SIG-M5 treated with dmso at 0.1 percent for 504 hours (cell line): Measurements from ENCODE around the gene RAB25.
A peak's percentile ranks its signal among the peaks of the same experiment; 100 is the strongest.
"Not testable (repeated sequence)": the region's sequence is repeated elsewhere in the genome, so short reads cannot be mapped to it uniquely, and the experiment has no call there.

Source experiments
- DNase-seq: peaks from one replicate; lab custom pipeline; 2025; ENCODE audit not compliant: unreplicated experiment; lab: John Stamatoyannopoulos, UW

The RAB25 gene

DNA sequence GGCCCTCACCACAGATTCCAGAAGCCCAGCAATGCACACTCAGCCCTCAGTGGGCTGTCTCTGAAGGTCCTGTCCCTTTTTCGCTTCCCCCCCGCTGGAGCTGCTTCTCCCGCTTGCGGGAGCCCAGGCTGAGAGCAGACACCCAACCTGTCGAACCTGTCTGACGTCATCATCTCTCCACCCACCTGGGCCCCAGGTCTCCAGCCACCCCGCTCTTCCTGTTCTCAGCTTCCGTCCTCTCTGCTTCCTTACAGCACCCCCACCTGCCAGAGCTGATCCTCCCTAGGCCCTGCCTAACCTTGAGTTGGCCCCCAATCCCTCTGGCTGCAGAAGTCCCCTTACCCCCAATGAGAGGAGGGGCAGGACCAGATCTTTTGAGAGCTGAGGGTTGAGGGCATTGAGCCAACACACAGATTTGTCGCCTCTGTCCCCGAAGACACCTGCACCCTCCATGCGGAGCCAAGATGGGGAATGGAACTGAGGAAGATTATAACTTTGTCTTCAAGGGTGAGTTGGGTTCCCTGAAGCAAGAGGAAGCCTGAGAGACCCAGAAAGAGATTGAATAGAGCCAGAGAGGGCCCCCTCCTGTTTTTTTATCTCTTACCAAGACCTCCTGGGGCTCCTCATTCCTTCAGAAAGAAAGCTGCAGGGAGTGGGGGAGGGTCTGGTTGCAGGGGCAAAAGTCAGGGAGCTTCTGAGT, at the start of gene RAB25:
TSS of gene RAB25 (plus strand) at position 224 of the 700 bp plus-strand sequence. CDS start at position 465, 241 bp downstream.
- DNase-seq, result peak; percentile 54

DNA sequence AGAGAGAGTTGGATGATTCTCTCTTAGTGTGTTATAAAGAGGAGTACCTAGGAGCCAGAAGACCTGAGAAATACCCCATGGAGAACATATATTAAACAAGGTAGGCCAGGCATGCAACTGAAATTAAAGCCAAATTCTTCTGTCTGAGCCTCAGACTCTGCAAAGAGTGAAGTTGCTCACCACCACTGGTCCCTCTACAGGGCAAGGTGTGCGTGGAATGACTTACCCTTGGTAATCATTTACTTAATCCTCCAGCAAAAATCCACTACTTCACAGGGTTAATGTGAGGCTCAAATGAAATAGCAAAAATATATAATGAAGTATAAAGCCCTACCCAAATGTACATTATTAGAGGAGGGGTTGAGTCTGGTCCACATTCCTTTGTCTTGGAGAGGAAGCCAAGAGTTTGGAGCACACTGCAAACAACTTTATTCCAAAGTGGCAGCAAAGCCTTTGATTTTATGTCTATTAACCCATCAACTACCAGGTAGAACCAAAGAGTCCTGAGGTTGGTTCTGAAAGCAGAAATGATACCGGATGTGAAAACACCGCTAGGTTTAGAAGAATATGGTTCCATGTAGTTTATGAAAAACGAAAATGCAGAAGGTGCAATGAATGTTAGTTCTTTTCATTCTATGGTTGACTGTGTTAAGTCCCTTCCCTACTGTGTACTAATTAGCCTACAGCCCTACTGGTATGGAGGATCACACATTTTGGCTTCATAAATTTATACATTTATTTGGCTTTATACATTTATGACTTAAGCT, 48.7 kb upstream of the RAB25 start:
- no peak for DNase-seq

- DNase-seq, result no peak
These were observed 46.1 kb upstream of the RAB25 start for GRCh38 chr1:156014829-156015228.

DNA sequence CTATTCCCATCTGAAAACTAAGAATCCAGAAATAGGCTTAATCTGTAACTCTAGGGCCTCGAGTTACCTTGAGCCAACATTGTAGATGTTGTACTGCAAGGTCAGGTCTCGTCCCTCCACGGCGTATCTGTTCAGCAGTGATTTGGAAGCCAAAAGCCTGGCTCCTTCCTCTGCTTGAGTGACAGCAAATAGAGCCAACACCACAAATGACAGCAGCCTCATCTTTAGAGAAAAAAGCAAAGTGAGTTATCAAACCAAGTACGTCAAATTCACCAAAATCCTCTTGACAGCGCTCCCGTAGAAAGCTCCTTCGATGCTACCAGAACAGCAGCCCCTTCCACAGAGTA, 41.0 kb upstream of the RAB25 start:
- DNase-seq, result no peak

DNA sequence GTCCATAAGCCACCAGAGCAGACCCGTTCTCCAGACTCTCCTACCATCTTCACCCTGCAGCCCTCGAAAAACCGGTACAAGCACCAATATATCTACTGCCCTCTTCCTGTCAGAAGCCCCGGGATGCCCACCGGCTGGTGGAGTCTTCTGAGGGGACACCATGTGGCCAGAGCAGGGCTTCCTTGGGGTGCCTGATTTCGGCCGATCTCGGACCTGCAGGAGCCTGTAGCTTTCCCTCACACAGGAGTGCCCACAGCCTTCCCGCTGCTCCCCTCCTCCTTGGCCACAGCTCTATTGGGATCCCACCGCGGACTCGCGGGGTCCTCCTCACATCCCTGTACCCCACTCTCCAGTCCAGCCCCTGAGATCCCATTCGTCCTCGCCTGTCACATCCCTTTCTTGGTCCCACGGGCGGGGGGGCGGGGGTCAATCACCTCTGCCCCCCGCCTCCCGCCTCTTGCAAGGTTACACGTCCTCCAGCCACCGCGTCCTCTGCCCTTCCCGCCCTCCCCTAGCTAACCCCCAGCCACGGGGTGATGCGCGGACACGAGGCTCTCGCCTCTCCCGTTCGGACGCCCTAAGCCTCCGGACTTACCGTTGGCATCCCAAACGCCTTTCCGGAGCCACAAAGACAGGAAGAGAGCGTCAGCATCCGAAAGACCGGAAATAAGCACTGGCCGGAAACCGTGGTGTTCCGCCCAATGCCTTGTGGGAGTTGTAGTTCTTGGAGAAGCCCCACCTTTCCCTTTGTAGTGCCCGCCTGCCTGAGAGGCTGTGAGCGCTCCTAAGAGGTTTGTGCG, 40.5 kb upstream of the RAB25 start, which contains the start of gene SSR2:
TSS of gene SSR2 (minus strand) at position 659 of the 800 bp plus-strand sequence. CDS start 784 bp downstream, outside the sequence.
- DNase-seq, result peak; percentile 98

DNA sequence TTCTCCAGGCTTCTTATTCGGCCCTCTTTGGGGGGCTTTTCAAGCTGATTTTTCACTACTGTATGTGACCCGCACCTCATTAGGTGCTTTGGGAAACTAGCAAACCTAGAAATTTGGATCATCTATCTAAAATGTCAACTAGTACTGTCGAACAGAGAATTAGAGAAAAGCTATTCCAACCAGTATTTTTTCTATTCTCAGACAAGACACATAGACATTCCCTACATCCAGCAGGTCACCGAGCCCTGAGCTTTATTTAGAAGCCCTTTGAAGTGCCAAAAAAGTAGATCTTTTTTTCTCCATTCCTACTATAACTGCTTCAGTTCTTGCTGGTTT, 39.9 kb upstream of the RAB25 start:
- no peak for DNase-seq

- no peak for DNase-seq
These were observed 39.0 kb upstream of the RAB25 start for GRCh38 chr1:156021954-156022353.

DNA sequence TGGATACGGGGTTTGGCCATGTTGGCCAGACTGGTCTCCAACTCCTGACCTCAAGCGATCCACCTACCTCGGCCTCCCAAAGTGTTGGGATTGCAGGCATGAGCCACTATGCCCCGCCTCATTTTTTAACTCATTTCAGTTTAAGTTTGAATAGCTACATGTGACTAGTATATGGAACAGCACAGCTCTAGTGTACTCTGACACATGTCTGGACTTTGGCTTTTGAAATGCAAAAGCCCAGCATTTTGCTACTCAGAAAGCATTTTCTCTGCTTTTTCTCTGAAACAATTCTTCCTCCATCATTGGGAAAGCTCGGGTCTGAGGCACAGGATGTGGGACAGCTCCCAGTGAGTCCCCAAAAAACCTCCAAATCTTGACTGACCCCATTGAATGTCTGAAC, 36.2 kb upstream of the RAB25 start:
- no peak for DNase-seq

DNA sequence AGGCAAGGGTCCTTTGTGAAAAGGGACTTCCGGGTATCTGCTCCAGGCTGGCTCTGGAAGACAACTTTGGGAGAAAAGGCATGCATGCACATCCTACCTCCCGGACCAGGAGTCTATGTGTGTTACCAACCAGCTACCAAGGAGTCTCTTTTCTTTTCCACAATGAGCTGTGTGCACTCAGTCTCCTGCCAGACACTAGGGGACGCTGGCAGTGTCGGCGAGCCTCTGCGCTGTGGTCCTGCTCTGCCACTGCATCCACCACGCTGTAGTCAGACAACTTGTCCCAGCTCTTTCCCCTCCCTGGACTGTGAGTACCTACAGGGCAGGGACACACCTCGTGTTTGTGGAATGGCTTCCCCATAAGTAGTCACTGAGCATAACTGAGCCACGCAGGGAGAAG, 35.1 kb upstream of the RAB25 start:
- DNase-seq, result peak; percentile 77

- DNase-seq, result no peak
These were observed 34.4 kb upstream of the RAB25 start for GRCh38 chr1:156026588-156026987.

GRCh38 chr1:156033011-156033410, 27.9 kb upstream of the RAB25 start:
- DNase-seq, result no peak

DNA sequence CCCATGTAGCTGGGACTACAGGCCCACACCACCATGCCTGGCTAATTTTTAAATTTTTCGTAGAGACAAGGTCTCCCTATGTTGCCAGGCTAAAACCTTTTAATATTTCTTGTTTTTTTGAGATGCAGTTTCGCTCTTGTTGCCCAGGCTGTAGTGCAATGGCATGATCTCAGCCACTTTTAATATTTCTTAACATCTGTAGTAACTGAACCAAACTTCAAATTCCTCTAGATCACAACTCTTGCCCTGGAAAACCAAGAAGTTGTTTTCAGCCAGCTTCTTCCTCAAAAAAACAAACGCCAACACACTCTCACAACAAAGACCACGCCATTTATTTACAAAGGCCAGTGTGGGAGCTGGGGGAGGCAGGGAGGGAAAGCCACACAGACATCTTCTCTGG, 26.0 kb upstream of the RAB25 start:
- not testable (repeated sequence) for DNase-seq

GRCh38 chr1:156042828-156043227, 18.1 kb upstream of the RAB25 start:
- DNase-seq, result no peak

GRCh38 chr1:156045076-156045475, 15.9 kb upstream of the RAB25 start:
- DNase-seq, result no peak

GRCh38 chr1:156048663-156049258, 12.2 kb upstream of the RAB25 start:
- no peak for DNase-seq

- no peak for DNase-seq
These were observed 10.6 kb upstream of the RAB25 start for GRCh38 chr1:156050376-156050775.

GRCh38 chr1:156051011-156051725, 9.8 kb upstream of the RAB25 start:
- no peak for DNase-seq

GRCh38 chr1:156052862-156053767, 7.8 kb upstream of the RAB25 start:
- peak; percentile 78 for DNase-seq

- peak; percentile 90 for DNase-seq
These were observed 7.0 kb upstream of the RAB25 start, which contains the start of gene UBQLN4 for GRCh38 chr1:156053768-156054499. UBQLN4 (minus strand) TSS chr1:156053798; CDS start chr1:156053701, 97 bp downstream.
